HG02610 (cell line): ENCODE data around the gene TYW1B.
A peak's percentile ranks its signal among the peaks of the same experiment; 100 is the strongest.
"Not testable (repeated sequence)": the region's sequence is repeated elsewhere in the genome, so short reads cannot be mapped to it uniquely, and the experiment has no call there.

Source experiments
- ATAC-seq: cut with Tn5 transposase; IDR thresholded peaks from one replicate; pipeline ENCODE4 v1.9.1; 2021; ENCODE audit warnings: mild to moderate bottlenecking, moderate library complexity; ENCODE audit not compliant: unreplicated experiment

TYW1B gene

GRCh38 chr7:72583620-72584361, 244.2 kb downstream of the TYW1B start:
- ATAC-seq: not testable (repeated sequence)

GRCh38 chr7:72580142-72580770, 247.7 kb downstream of the TYW1B start:
- ATAC-seq: not testable (repeated sequence)

- ATAC-seq: no peak
Observed at GRCh38 chr7:72577107-72577506, 250.9 kb downstream of the TYW1B start.

- not testable (repeated sequence) for ATAC-seq
Observed at GRCh38 chr7:72561988-72562387, 266.0 kb downstream of the TYW1B start.

- ATAC-seq: not testable (repeated sequence)
Observed at GRCh38 chr7:72559546-72559945, 268.5 kb downstream of the TYW1B start.

- ATAC-seq: not testable (repeated sequence)
Observed at GRCh38 chr7:72556733-72557132, 271.3 kb downstream of the TYW1B start.

- not testable (repeated sequence) for ATAC-seq
Observed at GRCh38 chr7:72555238-72555637, 272.8 kb downstream of the TYW1B start.

GRCh38 chr7:72554401-72554800, 273.6 kb downstream of the TYW1B start:
- ATAC-seq: not testable (repeated sequence)

GRCh38 chr7:72550454-72550853, 277.5 kb downstream of the TYW1B start:
- ATAC-seq: not testable (repeated sequence)

GRCh38 chr7:72546586-72547237, 281.3 kb downstream of the TYW1B start:
- peak; percentile 76 for ATAC-seq

GRCh38 chr7:72544531-72544930, 283.5 kb downstream of the TYW1B start:
- not testable (repeated sequence) for ATAC-seq

- ATAC-seq: no peak
Observed at GRCh38 chr7:72540923-72541322, 287.1 kb downstream of the TYW1B start.

- no peak for ATAC-seq
Observed at GRCh38 chr7:72540106-72540611, 287.8 kb downstream of the TYW1B start.

GRCh38 chr7:72539702-72540101, 288.3 kb downstream of the TYW1B start:
- ATAC-seq: no peak

- ATAC-seq: no peak
Observed at GRCh38 chr7:72538856-72539255, 289.1 kb downstream of the TYW1B start.

- no peak for ATAC-seq
Observed at GRCh38 chr7:72538147-72538546, 289.9 kb downstream of the TYW1B start.

GRCh38 chr7:72536038-72536437, 292.0 kb downstream of the TYW1B start:
- not testable (repeated sequence) for ATAC-seq

GRCh38 chr7:72531048-72531447, 297.0 kb downstream of the TYW1B start:
- not testable (repeated sequence) for ATAC-seq
